ENCODE results near the gene SLC6A16.

The SLC6A16 gene

DNA sequence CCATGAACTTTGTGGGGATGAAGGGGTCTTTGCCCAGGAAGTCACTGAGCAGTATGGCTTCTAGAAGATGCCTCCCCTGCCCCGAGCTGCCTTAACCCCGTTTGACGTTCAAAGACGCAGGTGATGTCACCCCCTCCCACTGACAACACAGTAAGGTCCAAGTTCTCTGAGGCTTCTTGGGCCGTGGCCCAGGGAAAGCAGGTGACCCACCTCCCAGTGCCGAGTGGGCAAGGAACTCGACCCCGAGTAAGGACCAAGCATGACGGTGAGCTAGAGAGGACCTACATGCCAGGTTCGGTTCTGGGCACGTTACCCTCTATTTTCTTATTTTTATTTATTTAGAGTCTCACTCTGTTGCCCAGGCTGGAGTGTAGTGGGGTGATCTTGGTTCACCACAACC, 81.3 kb downstream of the SLC6A16 start:
- TF ChIP-seq POU2F2 (IDR thresholded peaks at IDR 0.05; ENCODE audit: low read depth, low read length) (no peak), PAX5 (IDR thresholded peaks at IDR 0.05; ENCODE audit: insufficient read depth, low read length, severe bottlenecking) (no peak), POLR2A (IDR thresholded peaks at IDR 0.05; ENCODE audit: low read depth, low read length) (no peak), SPI1 (IDR thresholded peaks at IDR 0.05; ENCODE audit: low read depth, low read length) (no peak), POLR2AphosphoS5 (IDR thresholded peaks at IDR 0.05; ENCODE audit: low read depth, low read length) (no peak), TAF1 (IDR thresholded peaks at IDR 0.05; ENCODE audit: low read depth, low read length) (no peak)
- FAIRE-seq (no peak), DNase-seq (ENCODE audit: insufficient read length, low spot score) (no peak)

DNA sequence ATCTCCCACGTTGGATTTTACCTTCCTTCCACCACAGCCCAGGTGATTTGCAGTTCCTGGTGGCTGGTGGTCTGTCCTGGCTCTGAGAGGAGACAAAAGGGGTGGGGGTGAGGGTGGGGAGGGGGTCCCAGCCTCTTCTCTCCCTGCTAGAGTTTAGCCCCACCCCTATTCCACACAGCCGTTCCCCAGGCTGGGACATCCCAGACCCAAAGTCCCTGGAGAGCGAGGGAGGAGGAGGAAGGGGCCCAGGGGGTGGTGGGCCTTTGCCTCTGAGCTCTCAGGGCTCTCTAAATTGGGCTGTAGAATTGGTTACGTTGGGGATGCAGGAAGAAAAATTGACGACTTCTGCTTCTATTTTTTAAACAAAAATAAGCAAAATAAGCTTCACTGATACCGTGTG, 81.9 kb downstream of the SLC6A16 start:
- DNase-seq (ENCODE audit: insufficient read length, low spot score) (no peak), FAIRE-seq (no peak)
- TF ChIP-seq TAF1 (IDR thresholded peaks at IDR 0.05; ENCODE audit: low read depth, low read length) (no peak), POLR2A (IDR thresholded peaks at IDR 0.05; ENCODE audit: low read depth, low read length) (no peak), PAX5 (IDR thresholded peaks at IDR 0.05; ENCODE audit: insufficient read depth, low read length, severe bottlenecking) (no peak), SPI1 (IDR thresholded peaks at IDR 0.05; ENCODE audit: low read depth, low read length) (no peak), POLR2AphosphoS5 (IDR thresholded peaks at IDR 0.05; ENCODE audit: low read depth, low read length) (no peak), POU2F2 (IDR thresholded peaks at IDR 0.05; ENCODE audit: low read depth, low read length) (no peak)

DNA sequence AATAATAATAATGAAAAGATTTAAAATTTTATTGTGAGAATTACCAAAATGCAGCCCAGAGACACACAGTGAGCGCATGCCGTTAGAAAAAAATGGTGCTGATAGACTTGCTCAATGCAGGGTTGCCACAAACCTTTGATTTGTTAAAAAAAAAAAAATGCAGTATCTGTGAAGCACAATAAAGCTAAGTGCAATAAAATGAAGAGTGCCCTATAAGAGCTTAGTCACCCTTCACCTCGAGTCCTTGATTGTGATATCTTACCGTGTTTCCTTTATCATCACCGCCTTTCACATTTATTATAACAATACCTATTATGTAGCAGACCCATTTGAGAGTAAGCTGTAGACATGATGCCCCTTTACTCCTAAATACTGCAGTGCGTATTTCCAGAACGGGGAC, 83.2 kb downstream of the SLC6A16 start:
- TF ChIP-seq PAX5 (IDR thresholded peaks at IDR 0.05; ENCODE audit: insufficient read depth, low read length, severe bottlenecking) (no peak), SPI1 (IDR thresholded peaks at IDR 0.05; ENCODE audit: low read depth, low read length) (no peak), POLR2AphosphoS5 (IDR thresholded peaks at IDR 0.05; ENCODE audit: low read depth, low read length) (no peak), POU2F2 (IDR thresholded peaks at IDR 0.05; ENCODE audit: low read depth, low read length) (no peak), POLR2A (IDR thresholded peaks at IDR 0.05; ENCODE audit: low read depth, low read length) (no peak), TAF1 (IDR thresholded peaks at IDR 0.05; ENCODE audit: low read depth, low read length) (no peak)
- FAIRE-seq: no peak
- DNase-seq (ENCODE audit: insufficient read length, low spot score): no peak
